NB4 (cell line): ENCODE results near the gene MTX3.

Experiments used
- DNase-seq: peaks from one replicate; pipeline ENCODE4 v3.0.0; 2010; ENCODE audit warnings: low read depth
- H3K4me3 ChIP-seq: one replicate; pipeline ENCODE4 v1.5.1; 2011; ENCODE audit warnings: mild to moderate bottlenecking, low read depth, low read length, moderate library complexity
- MYC ChIP-seq: IDR thresholded peaks from 2 replicates; pipeline ENCODE4 v1.6.1; 2011; ENCODE audit warnings: low read depth, low read length
- POLR2A ChIP-seq: IDR thresholded peaks from 2 replicates; pipeline ENCODE4 v1.6.1; 2011; ENCODE audit warnings: mild to moderate bottlenecking; ENCODE audit not compliant: insufficient read length; ENCODE audit errors: extremely low read depth
- TF ChIP-seq, protein P1 (sequence below): IDR thresholded peaks from 2 replicates; pipeline ENCODE4 v1.6.1; 2011; ENCODE audit warnings: low read depth, low read length
- TF ChIP-seq, protein P2 (sequence below): IDR thresholded peaks from one replicate; pipeline ENCODE4 v1.5.1; 2012; ENCODE audit warnings: low read depth, low read length

Gene MTX3

DNA sequence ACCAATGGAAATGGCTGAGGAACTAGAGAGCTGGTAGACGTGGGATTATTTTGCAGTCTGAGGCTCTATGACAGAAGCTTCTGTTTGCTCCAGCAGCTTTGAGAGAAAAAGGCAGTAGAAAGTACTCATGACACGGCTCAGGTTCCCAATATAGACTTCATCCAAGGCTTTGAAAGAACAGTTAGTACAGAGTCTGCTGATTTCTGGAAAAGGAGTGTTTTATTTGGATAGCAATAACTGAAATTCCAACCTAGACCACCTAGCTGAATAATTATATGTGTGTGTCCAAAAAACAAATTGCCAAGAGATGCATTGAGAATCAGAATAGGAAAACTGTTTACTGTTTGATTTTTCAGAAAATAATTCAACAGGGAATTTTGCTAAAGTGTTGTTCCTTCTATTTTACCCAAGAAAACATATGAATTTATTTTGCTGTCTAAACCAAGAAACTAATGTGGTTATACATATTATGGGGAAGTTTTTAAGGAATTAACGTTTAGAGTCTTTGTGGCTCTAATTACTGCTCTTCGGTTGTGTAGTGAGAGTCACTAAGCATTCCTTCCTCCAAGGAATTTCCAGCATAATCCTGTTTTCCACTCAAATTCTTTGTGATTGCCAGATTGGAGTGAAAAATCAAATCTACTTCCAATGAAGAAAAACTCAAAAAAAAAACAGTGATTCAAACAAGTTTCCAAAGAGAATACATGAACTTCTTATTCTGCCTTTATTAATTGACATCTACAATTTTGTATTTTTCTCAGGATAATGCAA is 18.1 kb upstream of the MTX3 start:
- no peak for TF ChIP-seq MYC
- no peak for TF ChIP-seq POLR2A
- TF ChIP-seq, protein P1, sequence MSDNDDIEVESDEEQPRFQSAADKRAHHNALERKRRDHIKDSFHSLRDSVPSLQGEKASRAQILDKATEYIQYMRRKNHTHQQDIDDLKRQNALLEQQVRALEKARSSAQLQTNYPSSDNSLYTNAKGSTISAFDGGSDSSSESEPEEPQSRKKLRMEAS: no peak
- TF ChIP-seq, protein P2, sequence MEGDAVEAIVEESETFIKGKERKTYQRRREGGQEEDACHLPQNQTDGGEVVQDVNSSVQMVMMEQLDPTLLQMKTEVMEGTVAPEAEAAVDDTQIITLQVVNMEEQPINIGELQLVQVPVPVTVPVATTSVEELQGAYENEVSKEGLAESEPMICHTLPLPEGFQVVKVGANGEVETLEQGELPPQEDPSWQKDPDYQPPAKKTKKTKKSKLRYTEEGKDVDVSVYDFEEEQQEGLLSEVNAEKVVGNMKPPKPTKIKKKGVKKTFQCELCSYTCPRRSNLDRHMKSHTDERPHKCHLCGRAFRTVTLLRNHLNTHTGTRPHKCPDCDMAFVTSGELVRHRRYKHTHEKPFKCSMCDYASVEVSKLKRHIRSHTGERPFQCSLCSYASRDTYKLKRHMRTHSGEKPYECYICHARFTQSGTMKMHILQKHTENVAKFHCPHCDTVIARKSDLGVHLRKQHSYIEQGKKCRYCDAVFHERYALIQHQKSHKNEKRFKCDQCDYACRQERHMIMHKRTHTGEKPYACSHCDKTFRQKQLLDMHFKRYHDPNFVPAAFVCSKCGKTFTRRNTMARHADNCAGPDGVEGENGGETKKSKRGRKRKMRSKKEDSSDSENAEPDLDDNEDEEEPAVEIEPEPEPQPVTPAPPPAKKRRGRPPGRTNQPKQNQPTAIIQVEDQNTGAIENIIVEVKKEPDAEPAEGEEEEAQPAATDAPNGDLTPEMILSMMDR: no peak
- no peak overlapping the region for H3K4me3 ChIP-seq
- no peak for DNase-seq

DNA sequence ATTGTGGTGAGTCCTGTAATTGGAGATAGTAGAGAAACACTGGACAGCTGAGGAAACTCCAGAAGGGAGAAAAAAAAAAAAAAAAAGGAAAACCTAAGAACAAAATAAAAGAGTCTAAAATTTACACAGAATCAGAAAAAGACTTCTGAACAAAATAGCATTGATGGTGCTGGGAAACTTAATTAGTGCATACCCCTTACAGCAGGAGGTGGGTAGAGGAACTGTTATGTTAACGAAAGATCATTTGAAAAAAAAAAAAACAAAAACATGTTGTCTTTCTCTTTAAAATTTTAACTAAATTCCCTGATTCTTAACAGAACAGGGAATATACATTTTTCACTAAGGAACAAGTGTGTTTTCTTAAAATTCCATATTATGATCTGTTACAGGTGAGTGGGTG is 11.6 kb upstream of the MTX3 start:
- DNase-seq: no peak
- TF ChIP-seq POLR2A: no peak
- TF ChIP-seq MYC: no peak
- TF ChIP-seq, protein P2: no peak
- TF ChIP-seq, protein P1: no peak
- no peak overlapping the region for H3K4me3 ChIP-seq

DNA sequence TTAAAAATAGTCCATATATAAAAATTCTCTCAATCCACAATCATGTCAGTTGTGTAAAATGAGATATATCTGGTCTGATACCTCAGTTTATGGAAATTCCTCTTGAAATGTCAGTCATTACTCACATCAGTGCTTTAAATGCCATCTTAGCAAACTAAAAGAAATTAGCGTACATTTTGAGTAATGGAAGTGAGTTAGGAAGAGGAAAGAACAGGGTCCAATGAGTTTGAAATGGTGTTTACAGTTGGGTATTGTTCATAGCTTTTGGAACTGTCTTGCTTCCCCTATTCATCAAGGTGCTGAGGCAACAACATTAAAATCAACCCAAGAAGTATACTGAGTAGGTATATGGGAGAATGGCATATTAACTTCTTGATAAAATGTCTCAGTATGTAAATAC is 8.7 kb upstream of the MTX3 start:
- DNase-seq: no peak
- TF ChIP-seq POLR2A (no peak), MYC (no peak)
- TF ChIP-seq, protein P1: no peak
- TF ChIP-seq, protein P2: no peak
- no peak overlapping the region for H3K4me3 ChIP-seq

DNA sequence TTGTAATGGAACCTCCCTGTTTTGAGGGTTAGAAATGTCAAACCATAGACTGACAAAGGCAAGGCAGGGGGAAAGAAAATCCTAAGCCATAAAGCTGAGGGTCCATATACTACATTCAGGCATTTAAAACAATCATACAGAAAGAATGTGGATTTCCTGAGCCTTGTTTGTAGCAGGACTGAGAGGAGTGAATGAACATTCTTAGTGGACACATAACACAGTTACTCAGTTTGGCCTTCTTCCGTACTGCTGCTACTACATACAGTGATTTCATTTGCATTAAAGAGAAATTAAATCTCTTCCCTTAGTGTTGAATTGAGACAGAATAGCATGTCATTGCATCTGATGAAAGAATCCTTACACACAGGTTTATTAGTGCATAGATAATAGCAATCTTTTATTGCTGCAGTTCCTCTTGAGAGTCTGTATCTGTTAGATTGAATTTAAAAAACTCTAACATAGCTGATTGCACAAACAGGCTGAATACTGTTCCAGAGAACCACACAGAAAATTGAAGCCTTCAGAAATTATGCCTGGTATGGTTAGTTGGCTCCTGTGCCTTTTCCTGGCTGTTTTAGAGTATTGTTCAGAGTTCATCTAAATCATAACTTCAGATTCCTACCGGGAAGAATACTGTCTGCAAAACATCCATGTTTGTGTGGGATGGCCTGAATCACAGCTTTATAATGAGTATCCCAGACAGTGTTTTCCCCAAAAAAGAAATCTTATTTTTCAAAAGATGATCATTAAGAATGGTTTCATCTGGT is 2.0 kb upstream of the MTX3 start:
- TF ChIP-seq, protein P1: no peak
- no peak for TF ChIP-seq MYC
- no peak for TF ChIP-seq POLR2A
- TF ChIP-seq, protein P2: no peak
- no peak for DNase-seq
- no peak overlapping the region for H3K4me3 ChIP-seq

DNA sequence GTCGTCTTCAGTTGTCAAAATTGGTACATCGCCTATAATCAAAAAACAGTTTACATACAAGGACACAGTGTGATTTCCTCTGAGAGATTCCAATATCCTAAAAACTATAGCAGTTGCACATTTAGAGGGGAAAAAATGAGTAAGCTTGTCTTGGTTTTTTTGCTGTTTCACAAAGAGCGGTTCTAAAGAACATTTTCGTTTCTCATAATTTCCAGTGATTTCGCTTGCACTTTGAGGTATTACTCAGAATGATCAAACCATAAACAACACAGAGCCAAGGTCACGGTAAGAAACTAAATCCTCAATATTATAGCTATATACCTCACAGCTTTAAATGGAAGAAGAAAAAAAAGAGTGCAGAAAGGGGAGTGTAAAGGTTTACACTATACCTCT is 861 bp downstream of the MTX3 start:
- no peak overlapping the region for H3K4me3 ChIP-seq
- DNase-seq: no peak
- no peak for TF ChIP-seq POLR2A
- TF ChIP-seq, protein P2: no peak
- TF ChIP-seq, protein P1: no peak
- TF ChIP-seq MYC: no peak

DNA sequence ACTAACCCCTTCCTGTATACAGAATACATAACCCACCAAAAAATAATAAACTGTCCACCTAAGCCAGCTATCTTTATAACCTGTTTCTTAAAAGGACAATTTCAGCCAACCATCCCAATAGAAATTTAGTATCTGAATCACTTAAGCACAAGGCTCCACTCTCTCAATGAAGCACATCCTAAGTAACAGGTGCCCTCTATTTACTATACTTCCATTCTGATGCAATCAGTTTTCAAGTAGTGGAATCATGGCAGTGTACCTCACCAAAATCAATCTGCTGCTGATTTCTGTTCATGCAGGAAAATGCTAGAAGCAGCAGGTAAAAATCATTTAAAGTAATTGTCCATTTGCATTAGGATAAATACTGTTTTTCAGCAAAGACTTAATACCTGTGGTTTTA is 4.8 kb downstream of the MTX3 start:
- TF ChIP-seq MYC: no peak
- TF ChIP-seq, protein P2: no peak
- no peak for TF ChIP-seq POLR2A
- TF ChIP-seq, protein P1: no peak
- DNase-seq: no peak
- no peak overlapping the region for H3K4me3 ChIP-seq
